Measurements from ENCODE around the gene RNF167.
"Not testable (repeated sequence)": the region's sequence is repeated elsewhere in the genome, so short reads cannot be mapped to it uniquely, and the experiment has no call there.

RNF167 gene

GRCh38 chr17:4908711-4909496, 31.2 kb upstream of the RNF167 start:
- no peak overlapping the region for H3K4me3 ChIP-seq (ENCODE audit: low read depth, low read length)
- peak; percentile 88 for DNase-seq (ENCODE audit: low read depth)
- no peak for TF ChIP-seq POLR2A (IDR thresholded peaks at IDR 0.05; ENCODE audit: extremely low read depth, insufficient read length)
- peak; percentile 36; the same call in 1 of the 2 replicates for TF ChIP-seq MAX (IDR thresholded peaks at IDR 0.05; ENCODE audit: low read depth, low read length)
- peak; percentile 58 for TF ChIP-seq MYC (IDR thresholded peaks at IDR 0.05; ENCODE audit: low read depth, low read length)
- TF ChIP-seq, protein P1, sequence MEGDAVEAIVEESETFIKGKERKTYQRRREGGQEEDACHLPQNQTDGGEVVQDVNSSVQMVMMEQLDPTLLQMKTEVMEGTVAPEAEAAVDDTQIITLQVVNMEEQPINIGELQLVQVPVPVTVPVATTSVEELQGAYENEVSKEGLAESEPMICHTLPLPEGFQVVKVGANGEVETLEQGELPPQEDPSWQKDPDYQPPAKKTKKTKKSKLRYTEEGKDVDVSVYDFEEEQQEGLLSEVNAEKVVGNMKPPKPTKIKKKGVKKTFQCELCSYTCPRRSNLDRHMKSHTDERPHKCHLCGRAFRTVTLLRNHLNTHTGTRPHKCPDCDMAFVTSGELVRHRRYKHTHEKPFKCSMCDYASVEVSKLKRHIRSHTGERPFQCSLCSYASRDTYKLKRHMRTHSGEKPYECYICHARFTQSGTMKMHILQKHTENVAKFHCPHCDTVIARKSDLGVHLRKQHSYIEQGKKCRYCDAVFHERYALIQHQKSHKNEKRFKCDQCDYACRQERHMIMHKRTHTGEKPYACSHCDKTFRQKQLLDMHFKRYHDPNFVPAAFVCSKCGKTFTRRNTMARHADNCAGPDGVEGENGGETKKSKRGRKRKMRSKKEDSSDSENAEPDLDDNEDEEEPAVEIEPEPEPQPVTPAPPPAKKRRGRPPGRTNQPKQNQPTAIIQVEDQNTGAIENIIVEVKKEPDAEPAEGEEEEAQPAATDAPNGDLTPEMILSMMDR (IDR thresholded peaks at IDR 0.05; ENCODE audit: low read depth, low read length) = peak; percentile 74

GRCh38 chr17:4913994-4914393, 26.1 kb upstream of the RNF167 start:
- TF ChIP-seq, protein P1 (IDR thresholded peaks at IDR 0.05; ENCODE audit: low read depth, low read length) = no peak
- no peak for TF ChIP-seq MYC (IDR thresholded peaks at IDR 0.05; ENCODE audit: low read depth, low read length)
- no peak for TF ChIP-seq POLR2A (IDR thresholded peaks at IDR 0.05; ENCODE audit: extremely low read depth, insufficient read length)
- TF ChIP-seq MAX (IDR thresholded peaks at IDR 0.05; ENCODE audit: low read depth, low read length) = no peak
- no peak overlapping the region for H3K4me3 ChIP-seq (ENCODE audit: low read depth, low read length)
- DNase-seq (ENCODE audit: low read depth) = no peak

DNA sequence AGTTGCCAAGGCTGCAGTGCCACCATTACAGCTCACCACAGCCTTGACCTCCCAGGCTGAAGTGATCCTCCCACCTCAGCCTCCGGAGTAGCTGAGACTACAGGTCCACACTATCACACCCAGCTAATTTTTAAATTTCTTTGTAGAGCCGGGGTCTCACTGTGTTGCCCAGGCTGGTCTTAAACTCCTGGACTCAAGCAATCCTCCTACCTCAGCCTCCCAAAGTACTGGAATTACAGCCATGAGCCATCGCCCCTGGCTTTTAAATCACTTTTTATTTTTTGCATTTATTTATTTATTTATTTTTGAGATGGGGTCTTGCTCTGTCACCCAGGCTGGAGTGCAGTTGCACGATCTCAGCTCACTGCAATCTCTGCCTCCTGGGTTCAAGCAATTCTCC, 25.5 kb upstream of the RNF167 start:
- not testable (repeated sequence) for H3K4me3 ChIP-seq (ENCODE audit: low read depth, low read length); DNase-seq (ENCODE audit: low read depth)

GRCh38 chr17:4919511-4920047, 20.5 kb upstream of the RNF167 start:
- no peak for DNase-seq (ENCODE audit: low read depth)
- no peak for TF ChIP-seq MYC (IDR thresholded peaks at IDR 0.05; ENCODE audit: low read depth, low read length)
- TF ChIP-seq POLR2A (IDR thresholded peaks at IDR 0.05; ENCODE audit: extremely low read depth, insufficient read length) = no peak
- TF ChIP-seq, protein P1 (IDR thresholded peaks at IDR 0.05; ENCODE audit: low read depth, low read length) = no peak
- no peak for TF ChIP-seq MAX (IDR thresholded peaks at IDR 0.05; ENCODE audit: low read depth, low read length)
- H3K4me3 ChIP-seq (ENCODE audit: low read depth, low read length) = no peak overlapping the region

GRCh38 chr17:4920351-4921048, 19.6 kb upstream of the RNF167 start:
- TF ChIP-seq MAX (IDR thresholded peaks at IDR 0.05; ENCODE audit: low read depth, low read length) (no peak), POLR2A (IDR thresholded peaks at IDR 0.05; ENCODE audit: extremely low read depth, insufficient read length) (no peak), MYC (IDR thresholded peaks at IDR 0.05; ENCODE audit: low read depth, low read length) (no peak)
- TF ChIP-seq, protein P1 (IDR thresholded peaks at IDR 0.05; ENCODE audit: low read depth, low read length) = no peak
- DNase-seq (ENCODE audit: low read depth) = peak; percentile 72
- no peak overlapping the region for H3K4me3 ChIP-seq (ENCODE audit: low read depth, low read length)

DNA sequence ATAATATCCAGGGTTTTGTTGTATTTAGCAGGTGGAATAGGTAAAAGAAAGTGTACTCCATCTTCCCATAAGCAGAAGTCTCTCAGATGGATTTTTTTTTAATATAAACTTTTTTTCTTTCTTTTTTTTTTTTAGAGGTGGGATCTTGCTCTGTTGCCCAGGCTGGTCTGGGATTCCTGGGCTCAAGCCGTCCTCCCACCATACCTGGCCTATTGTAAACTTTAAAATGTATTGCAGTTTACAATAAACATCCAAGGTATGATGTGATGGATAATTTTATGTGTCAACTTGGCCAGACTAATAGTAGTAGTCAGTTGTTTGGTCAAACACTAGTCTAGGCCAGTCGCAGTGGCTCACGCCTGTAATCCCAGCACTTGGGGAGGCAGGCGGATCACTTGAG, 18.7 kb upstream of the RNF167 start:
- no peak for DNase-seq (ENCODE audit: low read depth)
- no peak overlapping the region for H3K4me3 ChIP-seq (ENCODE audit: low read depth, low read length)
- TF ChIP-seq MYC (IDR thresholded peaks at IDR 0.05; ENCODE audit: low read depth, low read length) = no peak
- no peak for TF ChIP-seq MAX (IDR thresholded peaks at IDR 0.05; ENCODE audit: low read depth, low read length)
- TF ChIP-seq, protein P1 (IDR thresholded peaks at IDR 0.05; ENCODE audit: low read depth, low read length) = no peak
- TF ChIP-seq POLR2A (IDR thresholded peaks at IDR 0.05; ENCODE audit: extremely low read depth, insufficient read length) = no peak

DNA sequence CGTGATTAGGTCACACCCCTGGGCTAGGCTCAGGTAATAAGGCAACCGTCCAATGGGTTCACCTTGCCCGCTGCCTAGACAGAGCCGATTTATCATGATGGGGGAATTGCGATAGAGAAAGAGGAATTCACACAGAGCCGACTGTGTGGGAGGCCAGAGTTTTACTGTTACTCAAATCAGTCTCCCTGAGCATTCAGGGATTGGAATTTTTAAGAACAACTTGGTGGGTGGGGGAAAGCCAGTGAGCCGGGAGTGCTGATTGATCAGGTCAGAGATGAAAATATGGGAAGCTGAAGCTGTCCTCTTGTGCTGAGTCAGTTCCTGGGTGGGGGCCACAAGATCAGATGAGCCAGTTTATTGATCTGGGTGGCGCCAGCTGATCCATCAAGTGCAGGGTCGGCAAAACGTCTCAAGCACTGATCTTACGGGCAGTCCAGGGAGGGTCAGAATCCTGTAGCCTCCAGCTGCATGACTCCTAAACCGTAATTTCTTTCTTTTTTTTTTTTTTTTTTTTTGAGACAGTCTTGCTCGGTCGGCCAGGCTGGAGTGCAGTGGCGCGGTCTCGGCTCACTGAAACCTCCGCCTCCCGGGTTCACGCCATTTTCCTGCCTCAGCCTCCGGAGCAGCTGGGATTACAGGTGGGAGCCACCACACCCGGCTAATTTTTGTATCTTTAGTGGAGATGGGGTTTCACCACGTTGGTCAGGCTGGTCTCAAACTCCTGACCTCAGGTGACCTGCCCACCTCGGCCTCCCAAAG, 13.3 kb upstream of the RNF167 start:
- not testable (repeated sequence) for H3K4me3 ChIP-seq (ENCODE audit: low read depth, low read length); DNase-seq (ENCODE audit: low read depth)
